GM23248 (cell line): ENCODE data around the gene SYTL2.

Experiments
- EZH2 ChIP-seq: fragments of 200-600 bp; sonication (generic); IDR thresholded peaks from 2 replicates; pipeline ENCODE4 v1.6.1; 2018; ENCODE audit warnings: antibody characterized with exemption, mild to moderate bottlenecking; ENCODE audit not compliant: insufficient read depth, poor library complexity, severe bottlenecking
- EZH2phosphoT487 ChIP-seq: fragments of 200-600 bp; sonication (generic); IDR thresholded peaks from 2 replicates; pipeline ENCODE4 v1.6.1; 2018; ENCODE audit warnings: antibody characterized with exemption, moderate library complexity, mild to moderate bottlenecking, low read depth; ENCODE audit not compliant: insufficient read depth

DNA sequence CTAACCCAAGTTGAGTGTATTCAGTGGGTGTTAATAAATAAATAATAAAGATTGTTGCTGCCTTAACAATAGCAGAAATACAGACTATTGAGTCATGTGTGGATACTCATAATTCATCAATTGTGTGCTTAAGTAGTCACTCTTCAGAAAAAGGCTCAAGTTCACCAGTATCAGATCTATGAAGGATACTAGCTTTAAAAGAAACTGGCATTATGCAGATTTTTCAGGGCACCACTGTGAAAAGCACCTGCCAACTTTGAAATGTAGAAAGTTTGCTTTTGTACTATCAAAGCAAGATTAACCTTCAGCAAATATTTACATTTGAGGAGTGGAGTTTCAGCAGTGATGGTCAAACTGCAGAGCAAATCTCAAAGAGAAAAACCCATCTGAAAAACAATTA is 20.1 kb upstream of the SYTL2 start:
- TF ChIP-seq EZH2 (no peak), EZH2phosphoT487 (no peak)
